H1 (cell line): Measurements from ENCODE around the gene C2orf42. TPM values are rescaled to one million over a fixed set of nuclear protein-coding genes. Genes with fewer than 3 reads are reported as not detected.

Experiments used
- CHD7 ChIP-seq: fragments of 300-600 bp; sonication (generic); IDR thresholded peaks from 2 replicates; pipeline ENCODE4 v1.7.1; 2012; ENCODE audit warnings: low read length, moderate library complexity, mild to moderate bottlenecking, inconsistent platforms; ENCODE audit not compliant: insufficient replicate concordance
- SAP30 ChIP-seq: fragments of 300-600 bp; sonication (generic); IDR thresholded peaks from 2 replicates; pipeline ENCODE4 v1.7.1; 2012; ENCODE audit warnings: low read length, moderate library complexity, mild to moderate bottlenecking, inconsistent platforms; ENCODE audit not compliant: insufficient read depth, insufficient replicate concordance
- polyA plus RNA-seq, 7 experiments: library from polyadenylated mRNA; depleted of rRNA in 3 of 7; stranded (reverse) in 5 of 7; unstranded in 2 of 7; fragments of >200 nt in 5 of 7; fragments of 200-250 nt in 2 of 7; gene quantifications; 1 replicate in 5 of 7; 2 replicates in 1 of 7; 4 replicates in 1 of 7; pipeline versions ENCODE4 v1.2.1 to v1.2.3, GENCODE V29; 2011 to 2013; ENCODE audit warnings: missing spikeins in 2 of 7, mixed read lengths in 2 of 7
- total RNA-seq: library from RNA; stranded (reverse); fragmentation: NEBNext Ultra II Directional; extraction: Animal tissue kit (Norgen Biotek cat#: 25700); gene quantifications from 2 replicates; pipeline ENCODE4 v1.2.1, GENCODE V29; 2021

Gene C2orf42
- total and polyA plus RNA-seq, 2 of the 8 experiments (the other 6 are each of a cell fraction or from before 2014, with no cell fraction given), result 3.9 to 10.7 TPM

- TF ChIP-seq CHD7 (no peak), SAP30 (no peak)
- TF ChIP-seq, all 59 proteins: peak for 0
Observed at GRCh38 chr2:70201225-70201768, 10.5 kb upstream of the C2orf42 start (continued).
